ENCODE results near the gene WFIKKN1. TPM values are rescaled to one million over a fixed set of nuclear protein-coding genes. Genes with fewer than 3 reads are reported as not detected.

The WFIKKN1 gene
- total RNA-seq, 2 donors from 2014 or later = 0.92 to 1.2 TPM

GRCh38 chr16:636206-637080 lies 5.7 kb downstream of the WFIKKN1 start, which contains the start of gene METTL26:
TSS of gene METTL26 (minus strand) at chr16:636305. CDS start at chr16:636290, 15 bp downstream.
- Histone ChIP-seq H3K36me3 (no peaks in the 10 kb centered on the region), H3K4me3 (peak within 1 kb of the TSS; percentile 84)

GRCh38 chr16:637081-638018 lies 6.6 kb downstream of the WFIKKN1 start:
- no peaks in the 10 kb centered on the region for H3K27me3 ChIP-seq (replicated peaks; ENCODE audit: insufficient read depth)
- peaks cover 11 to 31% of the 10 kb centered on the region in 2 donors for H3K4me1 ChIP-seq (ENCODE audit: control insufficient read depth in 1 of 2, low read depth in 2 of 2)
- TF ChIP-seq CTCF (IDR thresholded peaks at IDR 0.05) = no peak
- peak overlapping the region; percentile 84 for H3K4me3 ChIP-seq
- ATAC-seq (ENCODE audit: insufficient number of reproducible peaks, low FRiP score, low read depth) = peak; percentile 74
- H3K9me3 ChIP-seq = no peaks in the 10 kb centered on the region
- DNase-seq (ENCODE audit: low spot score) = peak; percentile 60
- no peaks in the 10 kb centered on the region for H3K36me3 ChIP-seq
- H3K27ac ChIP-seq = peak overlapping the region; percentile 49 to 93

More at GRCh38 chr16:636206-637080, 5.7 kb downstream of the WFIKKN1 start, which contains the start of gene METTL26:
- Histone ChIP-seq H3K9me3 (no peaks in the 10 kb centered on the region), H3K27me3 (replicated peaks; ENCODE audit: insufficient read depth) (no peaks in the 10 kb centered on the region), H3K27ac (peak within 1 kb of the TSS; percentile 93 to 99), H3K4me1 (ENCODE audit: control insufficient read depth in 1 of 2, low read depth in 2 of 2) (peaks cover 11 to 30% of the 10 kb centered on the region in 2 donors)
- ATAC-seq (ENCODE audit: insufficient number of reproducible peaks, low FRiP score, low read depth) (peak; percentile 70), DNase-seq (ENCODE audit: low spot score) (peak; percentile 86)
- TF ChIP-seq CTCF (IDR thresholded peaks at IDR 0.05) = no peak

GRCh38 chr16:638034-638543 lies 7.3 kb downstream of the WFIKKN1 start:
- Histone ChIP-seq H3K9me3 (no peaks in the 10 kb centered on the region), H3K4me3 (no peak overlapping the region), H3K36me3 (no peaks in the 10 kb centered on the region), H3K27ac (peak overlapping the region in 1 of 2 donors; percentile 49), H3K27me3 (replicated peaks; ENCODE audit: insufficient read depth) (no peaks in the 10 kb centered on the region), H3K4me1 (ENCODE audit: control insufficient read depth in 1 of 2, low read depth in 2 of 2) (peaks cover 19 to 39% of the 10 kb centered on the region in 2 donors)
- no peak for ATAC-seq (ENCODE audit: insufficient number of reproducible peaks, low FRiP score, low read depth)
- DNase-seq (ENCODE audit: low spot score) = no peak
- TF ChIP-seq CTCF (IDR thresholded peaks at IDR 0.05) = no peak

- H3K9me3 ChIP-seq = no peaks in the 10 kb centered on the region
- peaks cover 20 to 41% of the 10 kb centered on the region in 2 donors for H3K4me1 ChIP-seq (ENCODE audit: control insufficient read depth in 1 of 2, low read depth in 2 of 2)
- no peak overlapping the region for H3K27ac ChIP-seq
- ATAC-seq (ENCODE audit: insufficient number of reproducible peaks, low FRiP score, low read depth) (no peak), DNase-seq (ENCODE audit: low spot score) (no peak)
- no peak for TF ChIP-seq CTCF (IDR thresholded peaks at IDR 0.05)
- H3K27me3 ChIP-seq (replicated peaks; ENCODE audit: insufficient read depth) = no peaks in the 10 kb centered on the region
- H3K36me3 ChIP-seq = no peaks in the 10 kb centered on the region
- H3K4me3 ChIP-seq = no peak overlapping the region
Measured at GRCh38 chr16:638836-639235, 8.1 kb downstream of the WFIKKN1 start.

Measured in thoracic aorta (tissue), 2 donors.